Measurements from ENCODE around the gene NRCAM. TPM values are rescaled to one million over a fixed set of nuclear protein-coding genes. Genes with fewer than 3 reads are reported as not detected.

Gene NRCAM
- total and polyA plus RNA-seq, 2 of the 13 experiments (the other 11 are each of a cell fraction or from before 2014, with no cell fraction given) = 0.31 to 0.33 TPM

GRCh38 chr7:108252177-108252576, 204.1 kb downstream of the NRCAM start:
- FAIRE-seq = no peak

GRCh38 chr7:108251700-108252099, 204.5 kb downstream of the NRCAM start:
- no peak for FAIRE-seq
- no peak overlapping the region for H2AFZ ChIP-seq (ENCODE audit: low read length)
- H3K36me3 ChIP-seq (replicated peaks in 1 of 2; ENCODE audit: control insufficient read depth in 1 of 2, insufficient read depth in 2 of 2, low read length in 2 of 2) = no peaks in the 10 kb centered on the region
- H4K20me1 ChIP-seq (ENCODE audit: insufficient read depth, low read length) = no peaks in the 10 kb centered on the region
- in situ Hi-C loops (cut with HindIII; ENCODE audit: extremely low pct_ligation_motif_present, low pct_unique_long_range_greater_than_20kb) (no loop called here), intact Hi-C loops (cut with micrococcal nuclease; ENCODE audit: unreplicated experiment) (no loop called here)
- ATAC-seq = no peak
- CTCF ChIA-PET (ENCODE audit: low intra/inter-chr PET ratio, low total read pairs) = no interaction called here
- no peak for TF ChIP-seq ZNF547 (CRISPR knock-in tag; IDR thresholded peaks at IDR 0.05)
- TF ChIP-seq CEBPB (IDR thresholded peaks at IDR 0.05; ENCODE audit: borderline replicate concordance, low read depth, low read length) = 0 out of 2 replicates have a peak, but pooled peaks have one; percentile 21
- H3K9ac ChIP-seq (ENCODE audit: insufficient read depth, low read depth, low read length) = no peak overlapping the region
- no peak overlapping the region for H3K27ac ChIP-seq (ENCODE audit: extremely low read length, insufficient read depth, low read length)
- POLR2A ChIA-PET = no interaction called here
- BruUV-seq (replicated peaks) = no TSS peak
- no peak overlapping the region for H3K4me2 ChIP-seq (ENCODE audit: low read depth, low read length)
- peaks cover 35% of the 10 kb centered on the region for H3K4me1 ChIP-seq (ENCODE audit: insufficient read depth, low read length)
- no peak overlapping the region for H3K4me3 ChIP-seq (replicated peaks in 1 of 3; ENCODE audit: insufficient read depth in 1 of 3, low read depth in 2 of 3, low read length in 3 of 3)
- no peaks in the 10 kb centered on the region for H3K9me3 ChIP-seq (ENCODE audit: low read length)
- H3K27me3 ChIP-seq (ENCODE audit: control insufficient read depth in 1 of 2, insufficient read depth in 2 of 2, low read length in 2 of 2) = no peaks in the 10 kb centered on the region
- DNase-seq (ENCODE audit: low spot score) = no peak
- 0% methylated on average over 1 of the region's 1 CpG for WGBS (ENCODE audit: low lambda C conversion rate)
- no peaks in the 10 kb centered on the region for H3K79me2 ChIP-seq (ENCODE audit: insufficient read depth, low read length)

More at GRCh38 chr7:108252177-108252576, 204.1 kb downstream of the NRCAM start:
- Histone ChIP-seq H4K20me1 (ENCODE audit: insufficient read depth, low read length) (no peaks in the 10 kb centered on the region), H3K4me2 (ENCODE audit: low read depth, low read length) (no peak overlapping the region), H3K4me3 (replicated peaks in 1 of 3; ENCODE audit: insufficient read depth in 1 of 3, low read depth in 2 of 3, low read length in 3 of 3) (no peak overlapping the region), H3K9me3 (ENCODE audit: low read length) (no peaks in the 10 kb centered on the region), H2AFZ (ENCODE audit: low read length) (no peak overlapping the region), H3K27ac (ENCODE audit: extremely low read length, insufficient read depth, low read length) (no peak overlapping the region), H3K79me2 (ENCODE audit: insufficient read depth, low read length) (no peaks in the 10 kb centered on the region), H3K36me3 (replicated peaks in 1 of 2; ENCODE audit: control insufficient read depth in 1 of 2, insufficient read depth in 2 of 2, low read length in 2 of 2) (no peaks in the 10 kb centered on the region), H3K27me3 (ENCODE audit: control insufficient read depth in 1 of 2, insufficient read depth in 2 of 2, low read length in 2 of 2) (no peaks in the 10 kb centered on the region), H3K4me1 (ENCODE audit: insufficient read depth, low read length) (peaks cover 31% of the 10 kb centered on the region), H3K9ac (ENCODE audit: insufficient read depth, low read depth, low read length) (no peak overlapping the region)
- 69% methylated on average over 3 of the region's 3 CpGs for WGBS (ENCODE audit: low lambda C conversion rate)
- DNase-seq (ENCODE audit: low spot score) (no peak), ATAC-seq (no peak)
- POLR2A ChIA-PET = no interaction called here
- CTCF ChIA-PET (ENCODE audit: low intra/inter-chr PET ratio, low total read pairs) = no interaction called here
- in situ Hi-C loops (cut with HindIII; ENCODE audit: extremely low pct_ligation_motif_present, low pct_unique_long_range_greater_than_20kb) = no loop called here
- TF ChIP-seq STAG1 (CRISPR knock-in tag; IDR thresholded peaks at IDR 0.05) = no peak
- TF ChIP-seq TCF7 (IDR thresholded peaks at IDR 0.05; ENCODE audit: low read depth) = no peak
- no peak for TF ChIP-seq ZZZ3 (CRISPR knock-in tag; IDR thresholded peaks at IDR 0.05; ENCODE audit: borderline replicate concordance)
- TF ChIP-seq ZNF282 (IDR thresholded peaks at IDR 0.05; ENCODE audit: partially characterized antibody) = no peak
- intact Hi-C loops (cut with micrococcal nuclease; ENCODE audit: unreplicated experiment) = no loop called here
- no TSS peak for BruUV-seq (replicated peaks)

Data from HepG2 (cell line).